ENCODE results near the gene CDC20B.
"Not testable (repeated sequence)": the region's sequence is repeated elsewhere in the genome, so short reads cannot be mapped to it uniquely, and the experiment has no call there.

CDC20B gene

GRCh38 chr5:55104036-55104772, 68.8 kb downstream of the CDC20B start:
- DNase-seq (ENCODE audit: low read depth) = peak; percentile 40

GRCh38 chr5:55102348-55102747, 70.6 kb downstream of the CDC20B start, which contains the start of gene GZMA:
TSS of gene GZMA (plus strand) at chr5:55102646. CDS start at chr5:55102683, 37 bp downstream.
- DNase-seq (ENCODE audit: low read depth) = no peak

- DNase-seq (ENCODE audit: low read depth) = no peak
Observed at GRCh38 chr5:55101556-55102276, 71.3 kb downstream of the CDC20B start.

GRCh38 chr5:55101148-55101547, 71.8 kb downstream of the CDC20B start:
- not testable (repeated sequence) for DNase-seq (ENCODE audit: low read depth)

GRCh38 chr5:55096861-55097260, 76.1 kb downstream of the CDC20B start:
- no peak for DNase-seq (ENCODE audit: low read depth)

- no peak for DNase-seq (ENCODE audit: low read depth)
Observed at GRCh38 chr5:55096182-55096581, 76.8 kb downstream of the CDC20B start.

- not testable (repeated sequence) for DNase-seq (ENCODE audit: low read depth)
Observed at GRCh38 chr5:55091011-55091410, 82.0 kb downstream of the CDC20B start.

- not testable (repeated sequence) for DNase-seq (ENCODE audit: low read depth)
Observed at GRCh38 chr5:55089301-55089700, 83.7 kb downstream of the CDC20B start.

GRCh38 chr5:55081541-55081940, 91.4 kb downstream of the CDC20B start:
- DNase-seq (ENCODE audit: low read depth) = no peak

- no peak for DNase-seq (ENCODE audit: low read depth)
Observed at GRCh38 chr5:55073211-55073610, 99.8 kb downstream of the CDC20B start.

- no peak for DNase-seq (ENCODE audit: low read depth)
Observed at GRCh38 chr5:55072666-55073065, 100.3 kb downstream of the CDC20B start.

- no peak for DNase-seq (ENCODE audit: low read depth)
Observed at GRCh38 chr5:55071413-55071812, 101.6 kb downstream of the CDC20B start.

- DNase-seq (ENCODE audit: low read depth) = no peak
Observed at GRCh38 chr5:55070968-55071367, 102.0 kb downstream of the CDC20B start.

GRCh38 chr5:55066277-55066676, 106.7 kb downstream of the CDC20B start:
- no peak for DNase-seq (ENCODE audit: low read depth)

GRCh38 chr5:55064523-55064922, 108.5 kb downstream of the CDC20B start:
- no peak for DNase-seq (ENCODE audit: low read depth)

- DNase-seq (ENCODE audit: low read depth) = peak; percentile 28
Observed at GRCh38 chr5:55063899-55064298, 109.1 kb downstream of the CDC20B start.

- no peak for DNase-seq (ENCODE audit: low read depth)
Observed at GRCh38 chr5:55063220-55063863, 109.6 kb downstream of the CDC20B start.

Data from fibroblast of gingiva (primary cell).